ENCODE results near the gene CACNG4.
"Not testable (repeated sequence)": the region's sequence is repeated elsewhere in the genome, so short reads cannot be mapped to it uniquely, and the experiment has no call there.

The CACNG4 gene

GRCh38 chr17:66967837-66968543 lies 3.5 kb downstream of the CACNG4 start:
- peaks cover 44% of the 10 kb centered on the region for H3K27me3 ChIP-seq (ENCODE audit: insufficient read depth, low read length)
- no peaks in the 10 kb centered on the region for H3K36me3 ChIP-seq (ENCODE audit: insufficient read depth, low read depth, low read length)
- H3K9ac ChIP-seq (ENCODE audit: low read depth, low read length) = no peak overlapping the region
- H3K4me1 ChIP-seq (ENCODE audit: insufficient read depth, low read length) = peaks cover 9% of the 10 kb centered on the region; the same call in 1 of the 2 replicates
- H3K27ac ChIP-seq (ENCODE audit: low read length) = no peak overlapping the region
- H3K4me3 ChIP-seq (ENCODE audit: low read length) = no peak overlapping the region
- H3K9me3 ChIP-seq (ENCODE audit: insufficient read depth, low read depth, low read length) = no peaks in the 10 kb centered on the region

DNA sequence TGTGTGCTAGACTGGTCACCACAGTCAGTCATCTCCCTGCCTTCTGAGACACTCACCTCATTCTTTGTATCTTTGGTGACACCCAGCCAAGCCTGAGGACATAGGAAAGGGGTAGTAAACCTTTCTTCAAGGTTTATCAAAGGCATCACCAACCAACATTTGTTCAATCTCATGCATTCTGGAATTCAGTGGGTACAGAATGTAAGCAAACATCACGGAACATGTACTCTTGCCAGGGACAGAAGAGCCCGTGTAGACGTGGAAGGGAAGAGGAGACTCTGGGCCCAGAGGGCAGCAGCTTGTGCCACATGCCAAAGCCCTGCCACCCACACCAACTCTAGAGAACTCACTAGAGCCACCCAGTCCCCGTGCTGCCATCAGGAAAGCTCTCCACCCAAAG lies 4.4 kb downstream of the CACNG4 start:
- no peak overlapping the region for H3K9ac ChIP-seq (ENCODE audit: low read depth, low read length)

GRCh38 chr17:66970140-66970539 lies 5.6 kb downstream of the CACNG4 start:
- peaks cover 28% of the 10 kb centered on the region for H3K27me3 ChIP-seq (ENCODE audit: insufficient read depth, low read length)
- no peak overlapping the region for H3K4me3 ChIP-seq (ENCODE audit: low read length)
- H3K27ac ChIP-seq (ENCODE audit: low read length) = no peak overlapping the region
- no peak overlapping the region for H3K9ac ChIP-seq (ENCODE audit: low read depth, low read length)
- no peaks in the 10 kb centered on the region for H3K36me3 ChIP-seq (ENCODE audit: insufficient read depth, low read depth, low read length)
- H3K9me3 ChIP-seq (ENCODE audit: insufficient read depth, low read depth, low read length) = no peaks in the 10 kb centered on the region
- 0 out of 2 replicates have a peak, but pooled peaks cover 5% of the 10 kb centered on the region for H3K4me1 ChIP-seq (ENCODE audit: insufficient read depth, low read length)

More for the DNA sequence above, 4.4 kb downstream of the CACNG4 start:
- Histone ChIP-seq H3K4me1 (ENCODE audit: insufficient read depth, low read length) (peaks cover 5% of the 10 kb centered on the region; the same call in 1 of the 2 replicates), H3K4me3 (ENCODE audit: low read length) (no peak overlapping the region), H3K27ac (ENCODE audit: low read length) (no peak overlapping the region), H3K27me3 (ENCODE audit: insufficient read depth, low read length) (peaks cover 35% of the 10 kb centered on the region), H3K9me3 (ENCODE audit: insufficient read depth, low read depth, low read length) (no peaks in the 10 kb centered on the region), H3K36me3 (ENCODE audit: insufficient read depth, low read depth, low read length) (no peaks in the 10 kb centered on the region)

- Histone ChIP-seq H3K4me1 (ENCODE audit: insufficient read depth, low read length) (0 out of 2 replicates have a peak, but pooled peaks cover 5% of the 10 kb centered on the region), H3K36me3 (ENCODE audit: insufficient read depth, low read depth, low read length) (no peaks in the 10 kb centered on the region), H3K9ac (ENCODE audit: low read depth, low read length) (no peak overlapping the region), H3K27ac (ENCODE audit: low read length) (no peak overlapping the region), H3K9me3 (ENCODE audit: insufficient read depth, low read depth, low read length) (no peaks in the 10 kb centered on the region), H3K27me3 (ENCODE audit: insufficient read depth, low read length) (peaks cover 24% of the 10 kb centered on the region), H3K4me3 (ENCODE audit: low read length) (no peak overlapping the region)
These were observed 6.3 kb downstream of the CACNG4 start for GRCh38 chr17:66970797-66971196.

- Histone ChIP-seq H3K9me3 (ENCODE audit: insufficient read depth, low read depth, low read length) (no peaks in the 10 kb centered on the region), H3K27me3 (ENCODE audit: insufficient read depth, low read length) (peaks cover 19% of the 10 kb centered on the region), H3K27ac (ENCODE audit: low read length) (no peak overlapping the region), H3K4me1 (ENCODE audit: insufficient read depth, low read length) (0 out of 2 replicates have a peak, but pooled peaks cover 4% of the 10 kb centered on the region), H3K9ac (ENCODE audit: low read depth, low read length) (no peak overlapping the region), H3K36me3 (ENCODE audit: insufficient read depth, low read depth, low read length) (no peaks in the 10 kb centered on the region), H3K4me3 (ENCODE audit: low read length) (no peak overlapping the region)
These were observed 6.8 kb downstream of the CACNG4 start for GRCh38 chr17:66971264-66971663.

GRCh38 chr17:66971730-66972441 lies 7.4 kb downstream of the CACNG4 start:
- Histone ChIP-seq H3K9me3 (ENCODE audit: insufficient read depth, low read depth, low read length) (no peaks in the 10 kb centered on the region), H3K4me3 (ENCODE audit: low read length) (no peak overlapping the region), H3K9ac (ENCODE audit: low read depth, low read length) (no peak overlapping the region), H3K27me3 (ENCODE audit: insufficient read depth, low read length) (peaks cover 13% of the 10 kb centered on the region), H3K4me1 (ENCODE audit: insufficient read depth, low read length) (no peaks in the 10 kb centered on the region), H3K36me3 (ENCODE audit: insufficient read depth, low read depth, low read length) (no peaks in the 10 kb centered on the region), H3K27ac (ENCODE audit: low read length) (no peak overlapping the region)

- H3K27ac ChIP-seq (ENCODE audit: low read length); H3K36me3 ChIP-seq (ENCODE audit: insufficient read depth, low read depth, low read length); H3K4me1 ChIP-seq (ENCODE audit: insufficient read depth, low read length); H3K27me3 ChIP-seq (ENCODE audit: insufficient read depth, low read length); H3K9me3 ChIP-seq (ENCODE audit: insufficient read depth, low read depth, low read length); H3K9ac ChIP-seq (ENCODE audit: low read depth, low read length); H3K4me3 ChIP-seq (ENCODE audit: low read length): not testable (repeated sequence)
These were observed 7.9 kb downstream of the CACNG4 start for GRCh38 chr17:66972442-66972830.

GRCh38 chr17:66975188-66975587 lies 10.7 kb downstream of the CACNG4 start:
- H3K9ac ChIP-seq (ENCODE audit: low read depth, low read length) = no peak overlapping the region
- H3K36me3 ChIP-seq (ENCODE audit: insufficient read depth, low read depth, low read length) = no peaks in the 10 kb centered on the region
- H3K27me3 ChIP-seq (ENCODE audit: insufficient read depth, low read length) = no peaks in the 10 kb centered on the region
- no peak overlapping the region for H3K27ac ChIP-seq (ENCODE audit: low read length)
- H3K4me1 ChIP-seq (ENCODE audit: insufficient read depth, low read length) = no peaks in the 10 kb centered on the region; the same call in 1 of the 2 replicates
- H3K9me3 ChIP-seq (ENCODE audit: insufficient read depth, low read depth, low read length) = no peaks in the 10 kb centered on the region
- H3K4me3 ChIP-seq (ENCODE audit: low read length) = no peak overlapping the region

DNA sequence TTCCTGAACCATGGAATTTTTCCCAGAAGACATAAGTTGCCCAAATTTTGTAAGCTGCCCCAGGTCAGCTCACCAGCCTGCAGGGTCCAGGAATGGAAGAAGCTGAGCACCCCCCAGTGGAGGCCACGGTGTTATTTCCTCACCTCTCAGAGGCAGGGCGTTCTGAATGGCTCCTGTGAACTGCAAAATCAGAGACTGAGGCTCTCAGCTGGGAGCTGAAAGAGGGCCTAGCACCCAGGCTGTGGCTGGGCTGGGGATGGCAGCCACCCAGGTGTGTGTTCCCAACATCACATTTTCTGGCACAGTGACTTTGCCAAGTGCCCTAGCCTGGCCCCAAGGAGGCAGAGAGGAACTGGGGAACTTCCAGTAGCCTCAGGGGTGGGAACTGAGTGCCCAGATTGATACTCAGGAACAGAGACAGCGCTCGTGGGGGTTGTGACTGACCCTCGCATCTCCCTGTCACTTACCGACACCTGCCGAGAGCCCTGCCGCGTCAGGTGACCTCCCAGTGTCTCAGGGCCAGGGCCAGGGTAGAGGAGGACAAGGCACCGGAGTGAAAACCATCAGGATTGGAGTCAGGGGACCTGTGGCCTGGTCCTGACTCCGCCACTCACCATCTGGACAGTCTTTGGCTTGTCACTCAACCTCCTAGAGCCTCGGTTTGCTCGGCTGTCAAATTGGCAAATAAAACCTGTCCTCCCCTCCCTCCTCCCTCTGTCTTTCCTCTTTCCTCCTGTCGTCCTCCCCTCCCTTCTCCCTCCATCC lies 11.3 kb downstream of the CACNG4 start:
- no peaks in the 10 kb centered on the region for H3K9me3 ChIP-seq (ENCODE audit: insufficient read depth, low read depth, low read length)
- H3K4me1 ChIP-seq (ENCODE audit: insufficient read depth, low read length) = no peaks in the 10 kb centered on the region; the same call in 1 of the 2 replicates
- H3K36me3 ChIP-seq (ENCODE audit: insufficient read depth, low read depth, low read length) = no peaks in the 10 kb centered on the region
- no peak overlapping the region for H3K9ac ChIP-seq (ENCODE audit: low read depth, low read length)
- no peaks in the 10 kb centered on the region for H3K27me3 ChIP-seq (ENCODE audit: insufficient read depth, low read length)
- no peak overlapping the region for H3K4me3 ChIP-seq (ENCODE audit: low read length)
- H3K27ac ChIP-seq (ENCODE audit: low read length) = no peak overlapping the region

DNA sequence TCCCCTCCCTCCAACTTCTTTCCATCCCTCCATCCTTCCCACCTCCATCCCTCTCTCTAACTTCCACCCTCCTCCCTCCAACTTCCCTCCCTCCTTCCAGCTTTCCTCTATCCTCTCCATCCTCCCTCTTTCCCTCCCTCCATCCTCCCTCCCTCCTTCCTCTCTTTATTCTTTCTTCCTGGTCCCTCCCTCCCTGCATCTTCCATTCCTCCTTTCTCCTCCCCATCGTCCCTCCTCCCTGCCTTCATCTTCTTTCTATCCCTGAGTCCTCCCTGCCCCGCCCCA lies 11.8 kb downstream of the CACNG4 start:
- no peaks in the 10 kb centered on the region for H3K36me3 ChIP-seq (ENCODE audit: insufficient read depth, low read depth, low read length)
- no peaks in the 10 kb centered on the region for H3K27me3 ChIP-seq (ENCODE audit: insufficient read depth, low read length)
- H3K27ac ChIP-seq (ENCODE audit: low read length) = no peak overlapping the region
- H3K4me3 ChIP-seq (ENCODE audit: low read length) = no peak overlapping the region
- H3K4me1 ChIP-seq (ENCODE audit: insufficient read depth, low read length) = no peaks in the 10 kb centered on the region; the same call in 1 of the 2 replicates
- H3K9me3 ChIP-seq (ENCODE audit: insufficient read depth, low read depth, low read length) = no peaks in the 10 kb centered on the region
- no peak overlapping the region for H3K9ac ChIP-seq (ENCODE audit: low read depth, low read length)

DNA sequence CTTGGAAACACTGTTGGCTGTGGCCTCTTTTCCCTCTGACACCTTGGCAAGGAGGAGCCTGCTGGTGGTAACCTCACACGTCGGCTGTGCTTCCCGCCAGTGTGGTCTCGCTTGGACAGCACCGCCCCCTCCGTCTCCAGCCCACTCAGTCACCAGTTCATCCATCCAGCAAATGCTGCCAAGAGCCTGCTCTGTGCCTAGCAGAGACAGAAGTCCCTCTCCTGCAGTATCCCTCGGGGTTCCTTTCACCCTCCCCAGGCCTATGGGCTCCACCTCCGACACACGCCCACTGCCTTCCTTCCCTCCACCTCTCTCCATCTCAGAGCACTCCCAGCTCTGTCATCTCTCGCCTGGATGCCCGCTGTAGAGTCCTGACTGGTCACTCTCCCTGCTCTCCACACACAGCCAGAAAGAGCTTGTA lies 12.3 kb downstream of the CACNG4 start:
- H3K36me3 ChIP-seq (ENCODE audit: insufficient read depth, low read depth, low read length) = no peaks in the 10 kb centered on the region
- no peaks in the 10 kb centered on the region for H3K9me3 ChIP-seq (ENCODE audit: insufficient read depth, low read depth, low read length)
- no peak overlapping the region for H3K9ac ChIP-seq (ENCODE audit: low read depth, low read length)
- no peaks in the 10 kb centered on the region for H3K27me3 ChIP-seq (ENCODE audit: insufficient read depth, low read length)
- H3K27ac ChIP-seq (ENCODE audit: low read length) = no peak overlapping the region
- H3K4me3 ChIP-seq (ENCODE audit: low read length) = no peak overlapping the region
- no peaks in the 10 kb centered on the region; the same call in 1 of the 2 replicates for H3K4me1 ChIP-seq (ENCODE audit: insufficient read depth, low read length)
